Activated CD4-positive, alpha-beta T cell treated with anti-CD3 and anti-CD28 coated beads, Interleukin-10, Interleukin-2, amounts not matched to agents 100 ng/mL and 50 ng/mL, durations not matched to agents 16 hours and 8 hours (primary cell): ENCODE measurements around the gene PLEKHM2.

Source experiments
- DNase-seq: peaks from one replicate; pipeline ENCODE4 v3.0.0-alpha.2; 2020

Gene PLEKHM2

GRCh38 chr1:15702722-15703550 is 18.8 kb downstream of the PLEKHM2 start:
- DNase-seq: no peak

- no peak for DNase-seq
Measured at GRCh38 chr1:15703562-15703961, 19.4 kb downstream of the PLEKHM2 start.

DNA sequence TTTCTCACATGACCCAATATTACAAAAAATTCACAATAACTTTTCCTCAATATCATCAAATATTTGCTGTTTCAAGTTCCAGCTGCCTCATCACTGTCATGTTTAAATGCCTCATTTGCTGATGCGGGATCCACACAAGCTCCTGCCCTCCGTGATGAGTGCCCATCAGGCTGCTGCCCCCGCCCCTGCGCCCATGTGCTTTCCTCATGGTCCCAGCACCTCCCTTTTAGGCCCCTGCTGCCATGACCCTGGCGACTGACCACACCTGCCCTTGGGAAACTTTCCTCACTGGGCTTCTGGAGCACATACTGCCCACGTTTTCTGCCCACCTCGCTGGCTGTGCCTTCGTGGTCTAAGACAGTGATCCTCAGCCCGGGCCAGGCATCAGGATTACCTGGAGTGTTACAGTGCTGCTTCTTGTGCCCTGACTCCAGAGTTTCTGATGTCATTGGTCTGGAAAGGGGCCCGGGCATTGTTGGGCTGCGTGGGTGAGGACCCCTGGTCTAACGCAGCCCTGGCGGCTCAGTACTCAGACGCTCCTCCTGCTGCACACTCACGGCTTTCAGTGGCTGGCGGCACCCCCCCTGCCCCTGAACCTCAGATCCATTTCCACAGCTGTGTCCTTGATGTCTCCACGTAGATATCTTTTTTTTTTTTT is 20.5 kb downstream of the PLEKHM2 start:
- no peak for DNase-seq

- no peak for DNase-seq
Measured at GRCh38 chr1:15705184-15705566, 21.1 kb downstream of the PLEKHM2 start.

GRCh38 chr1:15706751-15707150 is 22.6 kb downstream of the PLEKHM2 start:
- no peak for DNase-seq

- DNase-seq: no peak
Measured at GRCh38 chr1:15707239-15707925, 23.3 kb downstream of the PLEKHM2 start.

DNA sequence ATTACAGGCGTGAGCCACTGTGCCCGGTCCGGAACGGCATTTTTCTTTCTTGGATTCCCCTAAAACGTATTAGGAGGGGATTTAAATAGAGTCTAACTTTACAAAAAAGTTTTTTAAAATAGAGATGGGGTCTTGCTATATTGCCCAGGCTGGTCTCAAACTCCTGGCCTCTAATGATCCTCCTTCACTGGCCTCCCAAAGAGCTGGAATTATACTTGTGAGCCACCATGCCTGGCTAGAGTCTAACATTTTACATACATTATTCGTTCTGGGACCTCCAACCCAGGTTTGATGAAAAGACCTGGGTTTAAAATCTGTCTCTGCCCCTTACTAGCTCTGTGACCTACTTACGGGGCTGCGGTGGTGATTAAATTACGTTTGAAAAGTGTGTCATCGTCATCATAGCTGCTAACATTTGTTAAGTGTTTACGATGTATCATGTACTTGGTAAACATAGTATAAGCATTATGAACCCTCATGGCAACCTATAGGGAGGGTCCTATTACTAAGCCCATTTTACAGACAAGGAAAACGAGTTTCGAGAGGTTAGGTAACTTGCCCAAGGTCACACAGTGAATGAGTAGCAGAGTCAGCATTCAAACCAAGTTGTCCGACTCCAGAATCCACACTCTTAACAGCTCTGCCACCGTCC is 24.5 kb downstream of the PLEKHM2 start:
- DNase-seq: no peak

DNA sequence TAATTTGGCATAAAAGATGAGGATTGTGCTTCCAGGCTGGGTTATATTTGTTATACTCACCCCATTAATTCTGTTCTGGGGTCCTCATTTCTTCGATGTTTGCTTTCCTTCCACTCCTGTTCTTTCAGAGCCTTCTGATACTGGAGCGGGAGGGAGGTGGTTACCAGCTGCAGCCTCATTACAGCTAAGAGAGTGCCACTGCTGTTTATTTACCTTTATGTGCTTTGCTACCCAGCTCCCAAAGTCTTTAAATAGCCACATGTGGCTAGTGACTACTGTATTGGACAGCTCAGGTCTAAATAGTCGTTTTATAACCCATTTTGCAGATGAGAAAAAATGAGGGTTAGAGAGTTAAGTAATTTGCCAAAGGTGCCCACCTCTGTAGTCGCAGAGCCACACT is 25.1 kb downstream of the PLEKHM2 start:
- no peak for DNase-seq

DNA sequence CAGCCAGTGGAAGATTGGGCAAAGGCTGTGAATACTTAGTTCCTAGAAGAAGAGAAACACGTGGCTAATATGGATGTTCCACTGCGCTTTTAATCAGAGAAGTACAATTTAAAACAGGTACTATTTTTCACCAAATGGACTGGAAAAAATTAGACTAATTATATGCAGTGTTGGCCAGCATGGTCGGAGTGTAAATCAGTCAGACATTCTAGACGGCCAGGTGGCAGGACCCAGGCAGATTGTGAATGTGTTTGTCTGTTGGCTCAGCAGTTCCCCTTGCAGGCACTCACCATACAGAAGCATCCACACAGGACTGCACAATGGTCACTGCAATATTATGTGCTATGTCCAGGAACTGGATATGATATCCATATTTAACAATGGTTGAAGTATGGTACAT is 28.0 kb downstream of the PLEKHM2 start:
- DNase-seq: no peak

DNA sequence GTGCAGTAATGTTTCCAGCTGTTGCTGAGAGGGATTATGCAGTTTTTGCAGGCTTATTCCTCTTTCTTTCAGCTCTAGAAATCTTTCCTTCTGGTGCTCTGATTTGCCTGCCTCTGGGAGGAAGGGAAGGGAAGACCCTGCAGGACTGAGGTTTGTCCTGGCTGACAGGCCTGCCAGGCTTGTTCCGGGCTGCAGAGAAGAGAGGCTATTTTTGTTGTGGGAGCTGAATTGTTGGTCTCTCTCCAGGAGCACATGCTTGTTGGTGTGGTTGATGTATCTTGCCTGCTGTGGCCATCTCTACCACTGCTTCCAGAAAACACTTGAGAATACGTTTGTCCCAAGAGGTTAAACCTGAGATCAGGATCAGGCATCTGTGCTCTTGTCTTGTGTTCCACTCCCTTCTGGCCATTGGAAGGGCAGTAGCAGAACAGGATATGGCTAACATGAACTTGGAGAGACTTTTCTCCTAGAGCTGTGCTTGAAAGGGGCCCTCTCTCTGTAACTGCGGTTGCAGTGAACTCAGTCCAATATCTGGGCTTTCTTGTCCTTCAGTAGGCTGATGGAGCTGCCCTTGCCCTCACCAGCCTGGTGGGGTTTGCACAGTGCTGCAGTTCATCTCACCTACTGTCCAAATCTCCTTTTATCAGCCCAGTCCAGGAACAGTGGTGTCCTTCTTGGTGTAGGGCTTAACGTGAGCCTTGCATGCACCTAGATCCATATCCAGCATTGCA is 30.5 kb downstream of the PLEKHM2 start:
- no peak for DNase-seq

GRCh38 chr1:15717418-15718125 is 33.5 kb downstream of the PLEKHM2 start:
- no peak for DNase-seq

- DNase-seq: no peak
Measured at GRCh38 chr1:15718199-15718601, 34.1 kb downstream of the PLEKHM2 start.

GRCh38 chr1:15719381-15720120 is 35.4 kb downstream of the PLEKHM2 start:
- DNase-seq: no peak

DNA sequence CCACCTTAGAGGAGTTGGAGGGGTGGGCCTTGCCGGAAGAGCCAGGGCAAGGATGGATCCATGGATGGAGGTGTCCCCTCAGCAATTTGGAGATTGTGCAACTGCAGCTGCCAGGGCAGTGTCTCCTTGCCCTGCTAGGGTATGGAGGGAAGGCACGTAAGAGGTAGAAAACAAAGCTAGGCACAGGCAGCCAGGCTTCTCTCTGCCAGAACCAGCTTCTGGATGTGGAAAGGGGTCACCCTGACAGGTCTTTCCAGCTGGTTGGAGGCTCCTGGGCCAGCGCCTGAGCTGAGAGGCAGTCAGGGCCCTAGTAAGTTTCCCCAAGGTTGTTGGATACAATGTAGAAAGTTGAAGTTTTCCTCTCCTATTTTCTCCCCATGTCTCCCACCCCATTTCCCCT is 36.7 kb downstream of the PLEKHM2 start:
- DNase-seq: no peak

GRCh38 chr1:15722411-15722810 is 38.3 kb downstream of the PLEKHM2 start:
- DNase-seq: no peak

- DNase-seq: no peak
Measured at GRCh38 chr1:15722836-15723532, 38.9 kb downstream of the PLEKHM2 start.

DNA sequence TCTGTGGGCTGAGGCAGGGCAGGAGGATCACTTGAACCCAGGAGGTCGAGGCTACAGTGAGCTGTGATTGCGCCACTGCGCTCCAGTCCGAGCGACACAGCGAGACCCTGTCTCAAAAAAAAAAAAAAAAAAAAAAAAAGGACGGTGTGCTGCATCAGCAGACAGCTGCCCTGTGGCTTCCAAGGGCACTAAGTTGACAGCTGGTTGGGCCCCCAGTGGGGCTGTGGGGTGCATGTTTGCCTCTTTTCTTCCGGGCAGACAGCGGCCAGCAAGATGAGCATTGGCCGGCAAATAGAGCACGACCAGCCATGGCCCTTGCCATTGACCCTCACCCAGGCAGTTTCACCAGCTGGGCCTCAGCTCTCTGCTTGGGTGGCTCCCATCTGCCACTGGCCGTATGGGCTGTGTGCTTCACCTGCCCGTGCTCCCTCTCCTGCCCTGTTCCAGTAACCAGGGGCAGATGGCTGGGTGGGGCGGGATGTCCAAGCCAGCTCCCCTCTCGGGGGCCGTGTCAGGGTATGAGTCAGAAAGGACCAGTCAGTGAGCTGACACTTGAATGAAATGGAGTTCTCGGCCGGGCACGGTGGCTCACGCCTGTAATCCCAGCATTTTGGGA is 39.6 kb downstream of the PLEKHM2 start:
- no peak for DNase-seq

- DNase-seq: no peak
Measured at GRCh38 chr1:15724949-15725880, 41.1 kb downstream of the PLEKHM2 start.

DNA sequence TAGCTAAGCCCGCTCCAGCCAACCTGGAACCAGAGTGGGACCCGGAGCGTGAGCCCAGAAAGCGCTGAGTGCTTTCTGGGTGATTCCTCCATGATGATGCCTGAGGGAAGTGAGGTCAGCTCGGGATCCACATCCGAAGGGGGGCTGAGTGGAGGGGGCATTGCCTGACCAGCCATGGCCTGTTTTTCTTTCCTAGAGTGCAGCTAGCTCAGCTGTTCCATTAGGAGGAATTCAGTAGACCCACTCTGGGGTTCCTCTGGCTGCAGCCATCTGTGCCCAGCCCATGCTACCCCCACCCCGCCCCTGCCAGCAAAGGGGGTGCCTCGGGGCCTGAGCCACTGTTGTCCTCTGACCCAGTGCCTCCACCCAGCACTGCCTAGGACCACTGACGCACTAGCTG is 42.4 kb downstream of the PLEKHM2 start:
- DNase-seq: no peak
